Measurements from ENCODE around the gene MYL12A. TPM values are rescaled to one million over a fixed set of nuclear protein-coding genes. Genes with fewer than 3 reads are reported as not detected.
A peak's percentile ranks its signal among the peaks of the same experiment; 100 is the strongest.
"Not testable (repeated sequence)": the region's sequence is repeated elsewhere in the genome, so short reads cannot be mapped to it uniquely, and the experiment has no call there.

The MYL12A gene
- total RNA-seq: 1,167 and 1,388 TPM in 2 replicates

- peak; percentile 97 for DNase-seq (ENCODE audit: extremely low read depth, low read depth, low spot score)
Observed at GRCh38 chr18:3247240-3248061, at the start of gene MYL12A. Gene MYL12A (plus strand): TSS chr18:3247801. CDS start chr18:3253248, 5,447 bp downstream.

GRCh38 chr18:3198260-3198860 is 49.2 kb upstream of the MYL12A start:
- DNase-seq (ENCODE audit: extremely low read depth, low read depth, low spot score): not testable (repeated sequence)

GRCh38 chr18:3199942-3200645 is 47.5 kb upstream of the MYL12A start:
- DNase-seq (ENCODE audit: extremely low read depth, low read depth, low spot score): no peak

GRCh38 chr18:3205239-3205638 is 42.4 kb upstream of the MYL12A start:
- DNase-seq (ENCODE audit: extremely low read depth, low read depth, low spot score): no peak

- no peak for DNase-seq (ENCODE audit: extremely low read depth, low read depth, low spot score)
Observed at GRCh38 chr18:3207565-3207964, 40.0 kb upstream of the MYL12A start.

GRCh38 chr18:3209859-3210569 is 37.6 kb upstream of the MYL12A start:
- no peak for DNase-seq (ENCODE audit: extremely low read depth, low read depth, low spot score)

GRCh38 chr18:3211236-3211992 is 36.2 kb upstream of the MYL12A start:
- no peak for DNase-seq (ENCODE audit: extremely low read depth, low read depth, low spot score)

- DNase-seq (ENCODE audit: extremely low read depth, low read depth, low spot score): no peak
Observed at GRCh38 chr18:3212657-3213056, 34.9 kb upstream of the MYL12A start.

GRCh38 chr18:3213300-3214059 is 34.1 kb upstream of the MYL12A start:
- DNase-seq (ENCODE audit: extremely low read depth, low read depth, low spot score): peak; percentile 9

- DNase-seq (ENCODE audit: extremely low read depth, low read depth, low spot score): no peak
Observed at GRCh38 chr18:3214855-3215637, 32.6 kb upstream of the MYL12A start.

GRCh38 chr18:3216987-3217386 is 30.6 kb upstream of the MYL12A start:
- no peak for DNase-seq (ENCODE audit: extremely low read depth, low read depth, low spot score)

- DNase-seq (ENCODE audit: extremely low read depth, low read depth, low spot score): no peak
Observed at GRCh38 chr18:3217948-3218647, 29.5 kb upstream of the MYL12A start.

- DNase-seq (ENCODE audit: extremely low read depth, low read depth, low spot score): no peak
Observed at GRCh38 chr18:3218819-3219218, 28.8 kb upstream of the MYL12A start.

GRCh38 chr18:3219241-3219630 is 28.4 kb upstream of the MYL12A start:
- DNase-seq (ENCODE audit: extremely low read depth, low read depth, low spot score): no peak

- DNase-seq (ENCODE audit: extremely low read depth, low read depth, low spot score): no peak
Observed at GRCh38 chr18:3219631-3220335, 27.8 kb upstream of the MYL12A start, which contains the start of gene MYOM1. Gene MYOM1 (minus strand): TSS chr18:3219968. CDS start chr18:3215223, 4,745 bp downstream.

GRCh38 chr18:3220868-3221267 is 26.7 kb upstream of the MYL12A start:
- DNase-seq (ENCODE audit: extremely low read depth, low read depth, low spot score): not testable (repeated sequence)

GRCh38 chr18:3221496-3221895 is 26.1 kb upstream of the MYL12A start:
- no peak for DNase-seq (ENCODE audit: extremely low read depth, low read depth, low spot score)

Data from glomerular endothelial cell (primary cell).